ENCODE results near the gene PHYHIPL. TPM values are rescaled to one million over a fixed set of nuclear protein-coding genes. Genes with fewer than 3 reads are reported as not detected.

The PHYHIPL gene
- total RNA-seq, result 1 to 10 TPM in 2 of 4 donors, under 1 TPM in 2; 0.39 to 1.7 (median 1.0) TPM

DNA sequence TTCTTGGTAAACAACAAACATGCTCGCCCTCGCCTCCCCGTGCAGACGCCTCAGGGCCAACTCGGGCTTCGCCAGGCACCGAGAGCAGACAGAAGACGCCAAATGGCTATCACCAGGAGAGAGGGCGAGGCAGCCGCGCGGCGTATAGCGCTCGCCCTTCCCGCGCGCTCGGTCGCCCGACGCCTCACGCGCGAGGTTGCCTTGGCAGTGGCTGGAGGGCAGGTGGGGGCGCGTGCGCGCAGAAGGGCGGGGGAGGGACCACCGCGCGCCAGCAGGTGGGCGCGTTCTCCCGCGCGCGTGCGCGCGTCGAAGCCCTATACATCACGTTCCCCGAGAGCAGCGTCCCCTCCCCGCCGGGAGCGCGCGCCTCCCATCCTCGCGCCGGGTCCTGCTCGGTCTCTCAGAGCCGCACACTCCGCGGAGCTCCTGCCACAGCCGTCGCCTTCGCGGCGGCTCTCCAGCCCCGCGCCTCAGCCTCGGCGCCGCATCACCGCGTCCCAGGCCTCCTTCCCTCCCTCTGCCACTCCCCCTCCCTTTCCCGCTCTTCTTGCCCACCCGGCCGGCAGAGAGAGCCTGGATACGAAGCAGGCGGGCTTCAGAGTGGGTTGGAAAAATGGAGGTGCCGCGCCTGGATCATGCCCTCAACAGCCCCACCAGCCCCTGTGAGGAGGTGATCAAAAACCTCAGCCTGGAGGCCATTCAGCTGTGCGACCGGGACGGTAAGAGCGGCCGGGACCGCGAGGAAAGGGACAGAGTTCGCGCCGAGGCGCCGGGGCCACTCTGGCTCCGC lies at the start of gene PHYHIPL:
Gene PHYHIPL, plus strand, starts transcription at position 403 of the 790 bp plus-strand sequence. Its CDS starts 211 bp downstream, at position 614.
- TF ChIP-seq, protein P1, sequence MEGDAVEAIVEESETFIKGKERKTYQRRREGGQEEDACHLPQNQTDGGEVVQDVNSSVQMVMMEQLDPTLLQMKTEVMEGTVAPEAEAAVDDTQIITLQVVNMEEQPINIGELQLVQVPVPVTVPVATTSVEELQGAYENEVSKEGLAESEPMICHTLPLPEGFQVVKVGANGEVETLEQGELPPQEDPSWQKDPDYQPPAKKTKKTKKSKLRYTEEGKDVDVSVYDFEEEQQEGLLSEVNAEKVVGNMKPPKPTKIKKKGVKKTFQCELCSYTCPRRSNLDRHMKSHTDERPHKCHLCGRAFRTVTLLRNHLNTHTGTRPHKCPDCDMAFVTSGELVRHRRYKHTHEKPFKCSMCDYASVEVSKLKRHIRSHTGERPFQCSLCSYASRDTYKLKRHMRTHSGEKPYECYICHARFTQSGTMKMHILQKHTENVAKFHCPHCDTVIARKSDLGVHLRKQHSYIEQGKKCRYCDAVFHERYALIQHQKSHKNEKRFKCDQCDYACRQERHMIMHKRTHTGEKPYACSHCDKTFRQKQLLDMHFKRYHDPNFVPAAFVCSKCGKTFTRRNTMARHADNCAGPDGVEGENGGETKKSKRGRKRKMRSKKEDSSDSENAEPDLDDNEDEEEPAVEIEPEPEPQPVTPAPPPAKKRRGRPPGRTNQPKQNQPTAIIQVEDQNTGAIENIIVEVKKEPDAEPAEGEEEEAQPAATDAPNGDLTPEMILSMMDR (IDR thresholded peaks at IDR 0.05), result no peak
- no peak for TF ChIP-seq POLR2AphosphoS5 (IDR thresholded peaks at IDR 0.05)
- no peak for TF ChIP-seq EP300 (IDR thresholded peaks at IDR 0.05)
- TF ChIP-seq POLR2A (IDR thresholded peaks at IDR 0.05), result no peak
- Histone ChIP-seq H3K4me1 (peaks cover 0 to 21% (median 7%) of the 10 kb centered on the region in 3 donors), H3K9me3 (no peaks in the 10 kb centered on the region), H3K27ac (no peak within 1 kb of the TSS), H3K27me3 (peaks cover 56% of the 10 kb centered on the region), H3K4me3 (peak within 1 kb of the TSS; percentile 2 to 53), H3K36me3 (no peaks in the 10 kb centered on the region)
- no peak for ATAC-seq
- WGBS, 2 donors (ENCODE audit: low coverage in 1 of 2), result no CpG with 5 or more reads among the region's 90 CpGs

DNA sequence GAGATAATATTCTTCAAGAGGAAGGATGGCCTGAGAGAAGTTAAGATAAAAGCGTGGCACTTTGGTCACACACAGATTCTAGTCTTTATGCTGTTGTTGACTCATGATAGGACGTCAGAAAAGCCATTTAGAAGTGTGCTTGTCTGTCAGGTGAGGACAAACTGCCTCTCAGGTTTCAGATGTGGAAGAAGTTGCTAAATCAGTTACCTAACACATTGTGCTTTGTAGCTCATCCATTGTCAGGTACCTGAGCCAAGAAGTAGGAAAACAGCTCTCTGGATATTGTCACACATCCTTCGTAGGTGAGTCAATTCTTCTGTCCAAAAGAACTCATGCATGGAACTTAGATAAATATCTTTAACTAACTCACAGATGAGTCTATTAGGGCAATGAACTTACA lies 49.5 kb upstream of the PHYHIPL start:
- 80 to 87% methylated on average over 3 of the region's 3 CpGs for WGBS, 2 donors (ENCODE audit: low coverage in 1 of 2)
- H3K9me3 ChIP-seq, result no peaks in the 10 kb centered on the region
- H3K4me1 ChIP-seq, result no peaks in the 10 kb centered on the region
- ATAC-seq, result no peak
- H3K27me3 ChIP-seq, result no peaks in the 10 kb centered on the region
- no peak overlapping the region for H3K27ac ChIP-seq
- no peak overlapping the region for H3K4me3 ChIP-seq
- TF ChIP-seq EP300 (IDR thresholded peaks at IDR 0.05) (no peak), POLR2AphosphoS5 (IDR thresholded peaks at IDR 0.05) (no peak), POLR2A (IDR thresholded peaks at IDR 0.05) (no peak)
- TF ChIP-seq, protein P1 (IDR thresholded peaks at IDR 0.05), result no peak
- H3K36me3 ChIP-seq, result no peaks in the 10 kb centered on the region

DNA sequence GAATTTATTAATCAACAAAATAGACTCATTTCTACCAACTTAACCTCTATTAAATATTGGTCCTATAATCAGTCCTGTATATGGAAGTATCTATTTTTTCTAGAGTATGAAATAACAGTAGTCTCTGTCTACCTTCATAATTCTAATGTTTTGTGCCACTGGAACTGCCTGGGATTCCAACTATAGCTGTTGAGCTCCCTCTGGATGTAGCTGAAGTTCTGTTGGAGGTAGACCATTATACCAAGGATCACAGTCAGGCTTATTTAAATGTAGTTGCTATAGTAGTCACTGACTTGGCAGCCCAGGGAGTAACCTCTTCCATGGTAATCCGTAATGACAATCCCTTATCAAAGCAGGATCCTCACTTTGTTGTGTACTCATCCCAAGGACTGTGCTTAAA lies 48.5 kb upstream of the PHYHIPL start:
- WGBS, 2 donors (ENCODE audit: low coverage in 1 of 2), result 86% methylated on average over 1 of the region's 1 CpG; no CpG with 5 or more reads in 1 of the 2 donors
- TF ChIP-seq POLR2A (IDR thresholded peaks at IDR 0.05) (no peak), POLR2AphosphoS5 (IDR thresholded peaks at IDR 0.05) (no peak), EP300 (IDR thresholded peaks at IDR 0.05) (no peak)
- TF ChIP-seq, protein P1 (IDR thresholded peaks at IDR 0.05), result no peak
- Histone ChIP-seq H3K4me3 (no peak overlapping the region), H3K4me1 (no peaks in the 10 kb centered on the region), H3K9me3 (no peaks in the 10 kb centered on the region), H3K27me3 (no peaks in the 10 kb centered on the region), H3K27ac (no peak overlapping the region), H3K36me3 (no peaks in the 10 kb centered on the region)
- no peak for ATAC-seq

DNA sequence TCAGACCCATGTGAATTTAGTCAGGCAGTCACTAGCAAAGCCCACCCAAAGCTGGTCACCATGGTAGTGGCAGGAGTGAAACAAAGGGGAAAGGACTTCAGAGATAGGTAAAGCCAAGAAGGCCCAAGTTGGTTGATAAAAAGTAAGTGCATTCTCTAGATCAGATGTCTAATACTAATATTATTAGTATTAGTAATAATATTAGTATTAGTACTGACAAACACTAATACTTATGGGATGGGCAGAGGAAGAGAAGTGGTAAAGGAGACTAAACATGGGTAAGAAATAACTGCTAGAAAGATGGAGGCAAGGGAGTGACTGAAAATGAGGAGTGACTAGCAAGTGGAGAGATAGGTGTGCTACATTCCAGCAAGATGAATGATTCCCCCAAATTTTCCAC lies 46.6 kb upstream of the PHYHIPL start:
- no peak overlapping the region for H3K27ac ChIP-seq
- H3K4me1 ChIP-seq, result no peaks in the 10 kb centered on the region
- TF ChIP-seq EP300 (IDR thresholded peaks at IDR 0.05) (no peak), POLR2A (IDR thresholded peaks at IDR 0.05) (no peak), POLR2AphosphoS5 (IDR thresholded peaks at IDR 0.05) (no peak)
- TF ChIP-seq, protein P1 (IDR thresholded peaks at IDR 0.05), result no peak
- no peaks in the 10 kb centered on the region for H3K9me3 ChIP-seq
- ATAC-seq, result no peak
- H3K4me3 ChIP-seq, result no peak overlapping the region
- H3K36me3 ChIP-seq, result no peaks in the 10 kb centered on the region
- H3K27me3 ChIP-seq, result no peaks in the 10 kb centered on the region

DNA sequence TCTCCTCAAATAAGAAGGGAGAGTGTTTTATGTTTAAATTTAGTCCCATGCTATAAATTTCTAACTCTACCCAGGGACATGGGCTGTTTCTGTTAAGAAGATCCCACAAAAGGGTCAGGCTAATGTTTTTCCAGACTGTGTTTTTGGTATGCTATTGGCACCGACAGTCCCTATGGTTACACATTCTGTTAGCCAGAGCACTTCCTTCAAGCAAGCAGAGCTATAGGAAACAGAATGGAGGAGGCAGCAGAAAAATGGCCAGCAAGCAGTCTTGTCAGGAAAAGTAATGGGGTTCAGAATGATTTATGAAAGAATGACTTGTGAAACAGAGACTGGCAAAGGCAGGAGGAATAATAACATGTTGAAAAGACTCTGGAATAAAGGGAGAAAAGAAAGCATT lies 44.8 kb upstream of the PHYHIPL start:
- no peak overlapping the region for H3K4me3 ChIP-seq
- 40% methylated on average over 1 of the region's 1 CpG; no CpG with 5 or more reads in 1 of the 2 donors for WGBS, 2 donors (ENCODE audit: low coverage in 1 of 2)
- TF ChIP-seq EP300 (IDR thresholded peaks at IDR 0.05) (no peak), POLR2AphosphoS5 (IDR thresholded peaks at IDR 0.05) (no peak), POLR2A (IDR thresholded peaks at IDR 0.05) (no peak)
- TF ChIP-seq, protein P1 (IDR thresholded peaks at IDR 0.05), result no peak

More for the DNA sequence above, 44.8 kb upstream of the PHYHIPL start:
- Histone ChIP-seq H3K4me1 (no peaks in the 10 kb centered on the region), H3K27me3 (no peaks in the 10 kb centered on the region), H3K27ac (no peak overlapping the region), H3K36me3 (no peaks in the 10 kb centered on the region), H3K9me3 (no peaks in the 10 kb centered on the region)
- no peak for ATAC-seq

Data from gastroesophageal sphincter (tissue), 4 donors.